ENCODE results near the gene MEF2A.

Gene MEF2A

GRCh38 chr15:99574502-99574901, 8.7 kb downstream of the MEF2A start:
- Mint-ChIP-seq H3K4me3 (no peak overlapping the region), H3K9me3 (peaks cover 20% of the 10 kb centered on the region), H3K4me1 (peaks cover 32% of the 10 kb centered on the region), H3K36me3 (ENCODE audit: low read depth) (peaks cover 50% of the 10 kb centered on the region), H3K27me3 (ENCODE audit: low read depth, poor library complexity) (no peaks in the 10 kb centered on the region), H3K27ac (no peak overlapping the region)
- no peak for TF ChIP-seq CTCF (IDR thresholded peaks at IDR 0.05)
- no peak for DNase-seq

- Mint-ChIP-seq H3K36me3 (ENCODE audit: low read depth) (peaks cover 58% of the 10 kb centered on the region), H3K9me3 (peaks cover 18% of the 10 kb centered on the region), H3K4me1 (peaks cover 44% of the 10 kb centered on the region), H3K27me3 (ENCODE audit: low read depth, poor library complexity) (no peaks in the 10 kb centered on the region), H3K27ac (peak overlapping the region; percentile 46), H3K4me3 (no peak overlapping the region)
- no peak for TF ChIP-seq CTCF (IDR thresholded peaks at IDR 0.05)
- no peak for DNase-seq
These were observed 13.0 kb downstream of the MEF2A start for GRCh38 chr15:99578809-99579208.

- H3K27me3 Mint-ChIP-seq (ENCODE audit: low read depth, poor library complexity), result no peaks in the 10 kb centered on the region
These were observed 14.3 kb downstream of the MEF2A start for GRCh38 chr15:99580076-99580475.

DNA sequence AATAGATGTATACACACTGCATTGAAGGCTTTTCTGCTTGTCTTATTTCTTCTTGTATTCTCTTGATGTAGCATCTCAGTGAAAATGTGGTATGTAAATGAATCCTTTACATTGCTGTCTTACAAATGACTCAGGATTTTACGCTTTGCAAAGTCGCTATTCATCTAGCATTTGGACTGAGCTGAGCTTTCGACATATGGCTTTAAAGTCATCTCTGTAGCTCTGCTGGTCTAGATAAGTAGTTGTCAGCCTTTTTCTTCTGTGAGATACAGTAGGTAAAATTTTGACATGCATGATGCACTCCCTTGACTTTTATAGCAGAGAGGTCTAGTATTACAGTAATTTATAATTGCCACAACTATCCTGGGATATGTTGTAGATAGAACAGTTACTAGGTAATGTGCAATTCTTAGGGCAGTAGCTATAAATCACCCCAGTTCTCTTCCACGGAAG, 16.8 kb downstream of the MEF2A start:
- Mint-ChIP-seq H3K27me3 (ENCODE audit: low read depth, poor library complexity) (no peaks in the 10 kb centered on the region), H3K4me3 (no peak overlapping the region), H3K9me3 (peaks cover 39% of the 10 kb centered on the region), H3K27ac (no peak overlapping the region), H3K4me1 (peaks cover 40% of the 10 kb centered on the region), H3K36me3 (ENCODE audit: low read depth) (peaks cover 69% of the 10 kb centered on the region)
- no peak for TF ChIP-seq CTCF (IDR thresholded peaks at IDR 0.05)
- no peak for DNase-seq

More at GRCh38 chr15:99580076-99580475, 14.3 kb downstream of the MEF2A start:
- Mint-ChIP-seq H3K9me3 (peaks cover 18% of the 10 kb centered on the region), H3K27ac (peak overlapping the region; percentile 33), H3K4me3 (no peak overlapping the region), H3K36me3 (ENCODE audit: low read depth) (peaks cover 58% of the 10 kb centered on the region), H3K4me1 (peaks cover 44% of the 10 kb centered on the region)
- no peak for TF ChIP-seq CTCF (IDR thresholded peaks at IDR 0.05)
- no peak for DNase-seq

DNA sequence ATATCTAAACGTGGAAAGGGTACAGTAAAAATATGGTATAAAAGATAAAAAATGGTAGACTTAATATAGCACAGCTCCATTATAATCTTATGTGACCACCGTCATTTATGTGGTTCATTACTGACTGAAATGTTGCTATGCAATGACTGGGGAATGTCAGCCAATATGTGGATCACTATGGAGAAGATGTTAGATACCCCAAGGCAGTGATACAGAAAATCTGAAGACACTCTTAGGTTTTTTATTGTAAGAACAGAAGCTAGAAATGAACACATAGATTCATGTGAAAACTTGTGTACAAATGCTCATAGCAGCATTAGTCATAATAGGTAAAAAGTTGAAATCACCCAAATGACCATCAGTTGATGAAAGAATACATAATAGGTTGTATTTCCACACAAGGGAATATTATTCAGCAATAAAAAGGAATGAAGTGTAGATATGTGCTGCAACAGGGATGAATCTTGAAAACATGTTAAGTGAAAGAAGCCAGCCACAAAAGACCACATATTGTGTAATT, 18.4 kb downstream of the MEF2A start:
- no peak for DNase-seq
- peaks cover 24% of the 10 kb centered on the region for H3K4me1 Mint-ChIP-seq
- H3K36me3 Mint-ChIP-seq (ENCODE audit: low read depth), result peaks cover 75% of the 10 kb centered on the region
- no peak for TF ChIP-seq CTCF (IDR thresholded peaks at IDR 0.05)
- no peaks in the 10 kb centered on the region for H3K27me3 Mint-ChIP-seq (ENCODE audit: low read depth, poor library complexity)
- H3K9me3 Mint-ChIP-seq, result peaks cover 55% of the 10 kb centered on the region
- H3K4me3 Mint-ChIP-seq, result no peak overlapping the region
- H3K27ac Mint-ChIP-seq, result no peak overlapping the region

DNA sequence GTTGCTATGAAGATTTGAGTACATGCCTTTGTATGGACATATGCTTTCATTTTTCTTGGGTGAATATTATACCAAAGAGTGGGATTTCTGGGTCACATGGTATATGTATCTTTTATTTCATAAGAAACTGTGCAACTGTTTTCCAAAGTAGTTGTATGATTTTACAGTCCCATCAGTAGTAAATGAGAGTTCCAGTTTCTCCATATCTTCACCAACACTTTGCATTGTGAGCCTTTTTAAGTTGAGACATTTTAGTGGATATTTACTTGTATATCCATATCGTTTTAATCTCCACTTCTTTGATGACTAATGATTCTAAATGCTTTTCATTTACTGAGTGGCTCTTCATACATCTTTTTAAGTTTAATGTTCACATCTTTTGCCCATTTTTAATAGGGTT, 20.3 kb downstream of the MEF2A start:
- H3K27me3 Mint-ChIP-seq (ENCODE audit: low read depth, poor library complexity), result no peaks in the 10 kb centered on the region
- no peak for DNase-seq
- H3K9me3 Mint-ChIP-seq, result peaks cover 71% of the 10 kb centered on the region
- H3K4me1 Mint-ChIP-seq, result peaks cover 12% of the 10 kb centered on the region
- TF ChIP-seq CTCF (IDR thresholded peaks at IDR 0.05), result no peak
- H3K36me3 Mint-ChIP-seq (ENCODE audit: low read depth), result peaks cover 74% of the 10 kb centered on the region
- H3K4me3 Mint-ChIP-seq, result no peak overlapping the region
- no peak overlapping the region for H3K27ac Mint-ChIP-seq

Measured in nephron progenitor cell (in vitro differentiated cells).